H9 (cell line): ENCODE results near the gene CNDP2. TPM values are rescaled to one million over a fixed set of nuclear protein-coding genes. Genes with fewer than 3 reads are reported as not detected.

ENCODE experiments used
- DNase-seq: peaks from one replicate; pipeline ENCODE4 v3.0.0-alpha.2; 2017
- H2AFZ ChIP-seq: one replicate; pipeline ENCODE4 v1.6.1; 2013; ENCODE audit warnings: mild to moderate bottlenecking, low read length, control low read depth, moderate library complexity
- H2AK5ac ChIP-seq: 2 replicates; pipeline ENCODE4 v1.6.1; 2013; ENCODE audit warnings: low read length, control low read depth, mixed read lengths; ENCODE audit not compliant: insufficient read length
- H2BK120ac ChIP-seq: one replicate; pipeline ENCODE4 v1.6.1; 2013; ENCODE audit warnings: low read depth, mild to moderate bottlenecking, low read length, control low read depth, inconsistent platforms; ENCODE audit not compliant: poor library complexity, severe bottlenecking
- H2BK12ac ChIP-seq: 2 replicates; pipeline ENCODE4 v1.6.1; 2013; ENCODE audit warnings: low read length, control low read depth, mixed read lengths, low read depth; ENCODE audit not compliant: insufficient read length
- H2BK15ac ChIP-seq: 2 replicates; pipeline ENCODE4 v1.6.1; 2013; ENCODE audit warnings: low read depth, low read length, control low read depth
- H2BK20ac ChIP-seq: one replicate; pipeline ENCODE4 v1.6.1; 2013; ENCODE audit warnings: low read depth, mild to moderate bottlenecking, low read length, control low read depth, inconsistent platforms; ENCODE audit not compliant: poor library complexity, severe bottlenecking
- H2BK5ac ChIP-seq: 2 replicates; pipeline ENCODE4 v1.6.1; 2013; ENCODE audit warnings: low read length, control low read depth, mixed read lengths; ENCODE audit not compliant: insufficient read length
- H3K14ac ChIP-seq: 2 replicates; pipeline ENCODE4 v1.6.1; 2013; ENCODE audit warnings: low read length, control low read depth; ENCODE audit not compliant: insufficient read depth
- H3K18ac ChIP-seq: 2 replicates; pipeline ENCODE4 v1.6.1; 2013; ENCODE audit warnings: low read depth, mild to moderate bottlenecking, mixed read lengths, low read length, control low read depth; ENCODE audit not compliant: insufficient read length
- H3K23ac ChIP-seq: 2 replicates; pipeline ENCODE4 v1.6.1; 2013; ENCODE audit warnings: low read length, control low read depth, mixed read lengths, low read depth; ENCODE audit not compliant: insufficient read length
- H3K23me2 ChIP-seq: 2 replicates; pipeline ENCODE4 v1.6.1; 2013; ENCODE audit warnings: low read depth, mild to moderate bottlenecking, mixed read lengths, low read length, control low read depth; ENCODE audit not compliant: insufficient read length, poor library complexity, severe bottlenecking
- H3K27ac ChIP-seq: 2 replicates; pipeline ENCODE4 v1.5.1; 2013; ENCODE audit warnings: low read length, control low read depth, mixed read lengths, low read depth; ENCODE audit not compliant: insufficient read length
- H3K27me3 ChIP-seq: 2 replicates; pipeline ENCODE4 v1.6.1; 2013; ENCODE audit warnings: low read length, control low read depth, inconsistent platforms; ENCODE audit not compliant: insufficient read depth
- H3K4ac ChIP-seq: 2 replicates; pipeline ENCODE4 v1.6.1; 2013; ENCODE audit warnings: low read depth, mild to moderate bottlenecking, control low read depth, inconsistent platforms, low read length, moderate library complexity
- H3K4me1 ChIP-seq: 2 replicates; pipeline ENCODE4 v1.6.1; 2013; ENCODE audit warnings: low read length, control low read depth, inconsistent platforms; ENCODE audit not compliant: insufficient read depth
- H3K4me2 ChIP-seq: 2 replicates; pipeline ENCODE4 v1.6.1; 2013; ENCODE audit warnings: low read length, control low read depth, mixed read lengths; ENCODE audit not compliant: insufficient read length, insufficient read depth
- H3K56ac ChIP-seq: 2 replicates; pipeline ENCODE4 v1.6.1; 2013; ENCODE audit warnings: low read depth, mild to moderate bottlenecking, mixed read lengths, low read length, control low read depth; ENCODE audit not compliant: insufficient read length
- H3K79me1 ChIP-seq: 2 replicates; pipeline ENCODE4 v1.6.1; 2013; ENCODE audit warnings: low read depth, mild to moderate bottlenecking, moderate library complexity, low read length, control low read depth, inconsistent platforms; ENCODE audit not compliant: insufficient read depth, poor library complexity, severe bottlenecking
- H3K79me2 ChIP-seq: 2 replicates; pipeline ENCODE4 v1.6.1; 2013; ENCODE audit warnings: low read length, control low read depth, inconsistent platforms; ENCODE audit not compliant: insufficient read depth
- H3K9ac ChIP-seq: 2 replicates; pipeline ENCODE4 v1.6.1; 2013; ENCODE audit warnings: low read length, control low read depth, mixed read lengths; ENCODE audit not compliant: insufficient read length; ENCODE audit errors: extremely low read depth
- H3K9me3 ChIP-seq: one replicate; pipeline ENCODE4 v1.6.1; 2013; ENCODE audit warnings: low read depth, low read length, inconsistent platforms; ENCODE audit not compliant: control insufficient read depth
- H3T11ph ChIP-seq: one replicate; pipeline ENCODE4 v1.6.1; 2013; ENCODE audit warnings: mild to moderate bottlenecking, low read length, control low read depth, inconsistent platforms
- H4K20me1 ChIP-seq: one replicate; pipeline ENCODE4 v1.6.1; 2013; ENCODE audit not compliant: control insufficient read depth, insufficient read length, insufficient read depth
- H4K5ac ChIP-seq: 2 replicates; pipeline ENCODE4 v1.6.1; 2013; ENCODE audit warnings: low read depth, mild to moderate bottlenecking, mixed read lengths, low read length, control low read depth; ENCODE audit not compliant: insufficient read length
- H4K8ac ChIP-seq: replicated peaks from 2 replicates; pipeline ENCODE4 v1.6.1; 2013; ENCODE audit warnings: low read length, control low read depth, mixed read lengths, low read depth; ENCODE audit not compliant: insufficient read length
- H4K91ac ChIP-seq: 2 replicates; pipeline ENCODE4 v1.6.1; 2013; ENCODE audit warnings: low read depth, mild to moderate bottlenecking, moderate library complexity, mixed read lengths, low read length, control low read depth; ENCODE audit not compliant: insufficient read length
- H3K27ac Mint-ChIP-seq, 3 experiments: 2 replicates in 2 of 3; 3 replicates in 1 of 3; pipeline ENCODE4 v1.8.0; 2020 to 2021; ENCODE audit warnings: mixed read lengths in 3 of 3, mild to moderate bottlenecking in 1 of 3, moderate library complexity in 1 of 3
- H3K27me3 Mint-ChIP-seq: 2 replicates; pipeline ENCODE4 v1.8.0; 2021; ENCODE audit warnings: low read depth, mild to moderate bottlenecking, moderate library complexity, mixed read lengths
- H3K36me3 Mint-ChIP-seq, 3 experiments: 2 replicates in 2 of 3; 3 replicates in 1 of 3; pipeline ENCODE4 v1.8.0; 2020 to 2021; ENCODE audit warnings: low read depth in 3 of 3, mixed read lengths in 3 of 3; ENCODE audit not compliant: insufficient read depth in 1 of 3
- H3K4me1 Mint-ChIP-seq, 2 experiments: 2 replicates each; pipeline ENCODE4 v1.8.0; 2020; ENCODE audit warnings: mixed read lengths in 2 of 2
- H3K4me3 Mint-ChIP-seq, 2 experiments: 2 replicates in 1 of 2; 3 replicates in 1 of 2; pipeline ENCODE4 v1.8.0; 2020 to 2021; ENCODE audit warnings: mild to moderate bottlenecking in 2 of 2, mixed read lengths in 2 of 2, moderate library complexity in 1 of 2
- H3K9me3 Mint-ChIP-seq, 2 experiments: 2 replicates in 1 of 2; 3 replicates in 1 of 2; pipeline ENCODE4 v1.8.0; 2020; ENCODE audit warnings: mild to moderate bottlenecking in 2 of 2, mixed read lengths in 2 of 2, moderate library complexity in 1 of 2
- WGBS: extraction: QIAGEN DNeasy Blood & Tissue Kit; methylation state at CpG from one replicate; pipeline ENCODE4 v1.1.7; 2013; ENCODE audit warnings: missing lambda C conversion rate, low lambda C conversion rate, mixed read lengths; ENCODE audit not compliant: insufficient read length; ENCODE audit errors: extremely low coverage; 5-methylcytosine and 5-hydroxymethylcytosine counted together
- total RNA-seq: library from RNA; stranded (reverse); gene quantifications from 2 replicates; pipeline ENCODE4 v1.2.1, GENCODE V29; 2021
- TF ChIP-seq, protein P1 (sequence below): fragments of 200-600 bp; sonication (generic); conservative IDR thresholded peaks from 3 replicates; pipeline ENCODE4 v1.8.0; 2021; ENCODE audit warnings: antibody characterized with exemption, mild to moderate bottlenecking

The CNDP2 gene
- total RNA-seq, 1 experiment from 2014 or later: 212 TPM

DNA sequence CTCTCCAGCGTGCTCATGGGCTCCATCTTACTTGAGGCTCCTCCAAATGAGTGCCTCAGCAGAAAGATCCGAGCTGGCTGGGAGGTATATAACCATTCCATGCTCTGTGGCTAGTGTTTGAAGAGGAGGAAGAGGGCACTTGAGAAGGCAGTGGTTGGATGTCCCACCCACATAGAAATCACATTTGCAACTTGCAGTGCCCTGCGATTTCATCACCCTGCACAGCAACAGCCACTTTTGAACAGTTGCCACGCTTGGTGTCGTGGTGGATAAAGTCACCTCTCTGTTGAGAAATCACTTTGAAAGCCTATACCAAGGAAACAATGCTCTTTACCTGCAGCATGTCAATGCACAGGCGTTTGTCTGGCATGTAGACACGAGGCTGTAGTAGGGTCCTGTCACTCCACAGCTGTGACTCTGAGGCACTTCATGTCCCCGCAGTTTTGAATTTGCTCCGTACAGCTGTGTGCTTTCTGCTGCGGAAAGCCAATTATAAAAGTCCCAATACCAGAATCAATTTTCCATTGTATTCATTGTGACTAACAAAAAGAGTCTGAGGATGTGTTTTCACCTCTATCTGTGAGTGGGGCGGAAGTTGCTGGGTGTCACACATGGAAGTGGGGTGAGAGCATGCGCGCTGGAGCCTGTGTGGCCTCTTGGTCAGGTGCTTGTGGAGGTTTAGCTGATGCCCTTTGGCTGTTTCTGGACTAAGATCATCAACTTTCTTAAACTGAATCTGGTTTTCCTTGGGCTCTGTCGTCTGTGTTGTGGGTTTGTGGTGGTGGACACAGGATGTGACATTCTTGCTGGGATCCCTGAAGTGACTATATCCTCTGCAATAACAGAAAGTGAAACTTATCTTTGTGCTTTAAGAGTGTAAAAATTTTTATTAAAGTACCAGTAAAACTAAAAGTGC is 2.8 kb downstream of the CNDP2 start:
- Histone ChIP-seq H2AK5ac (no peak overlapping the region), H4K91ac (no peak overlapping the region), H4K20me1 (no peaks in the 10 kb centered on the region), H3K4me2 (no peak overlapping the region), H2BK5ac (no peak overlapping the region), H3K4me1 (peaks cover 3% of the 10 kb centered on the region; the same call in 1 of the 2 replicates), H3K9ac (no peak overlapping the region), H3K4ac (no peak overlapping the region), H3K27ac (no peak overlapping the region), H3T11ph (no peak overlapping the region), H3K27me3 (no peaks in the 10 kb centered on the region), H3K23ac (no peak overlapping the region), H2BK15ac (no peak overlapping the region), H2BK12ac (no peak overlapping the region), H3K18ac (no peak overlapping the region), H2BK120ac (no peak overlapping the region), H3K56ac (no peak overlapping the region), H4K5ac (no peak overlapping the region), H3K79me1 (peaks cover 7% of the 10 kb centered on the region), H3K79me2 (peaks cover 9% of the 10 kb centered on the region; the same call in 1 of the 2 replicates), H2BK20ac (no peak overlapping the region), H3K14ac (no peak overlapping the region), H3K9me3 (no peaks in the 10 kb centered on the region), H3K23me2 (peaks cover 7% of the 10 kb centered on the region), H2AFZ (no peak overlapping the region), H4K8ac (no peak overlapping the region)
- TF ChIP-seq, protein P1, sequence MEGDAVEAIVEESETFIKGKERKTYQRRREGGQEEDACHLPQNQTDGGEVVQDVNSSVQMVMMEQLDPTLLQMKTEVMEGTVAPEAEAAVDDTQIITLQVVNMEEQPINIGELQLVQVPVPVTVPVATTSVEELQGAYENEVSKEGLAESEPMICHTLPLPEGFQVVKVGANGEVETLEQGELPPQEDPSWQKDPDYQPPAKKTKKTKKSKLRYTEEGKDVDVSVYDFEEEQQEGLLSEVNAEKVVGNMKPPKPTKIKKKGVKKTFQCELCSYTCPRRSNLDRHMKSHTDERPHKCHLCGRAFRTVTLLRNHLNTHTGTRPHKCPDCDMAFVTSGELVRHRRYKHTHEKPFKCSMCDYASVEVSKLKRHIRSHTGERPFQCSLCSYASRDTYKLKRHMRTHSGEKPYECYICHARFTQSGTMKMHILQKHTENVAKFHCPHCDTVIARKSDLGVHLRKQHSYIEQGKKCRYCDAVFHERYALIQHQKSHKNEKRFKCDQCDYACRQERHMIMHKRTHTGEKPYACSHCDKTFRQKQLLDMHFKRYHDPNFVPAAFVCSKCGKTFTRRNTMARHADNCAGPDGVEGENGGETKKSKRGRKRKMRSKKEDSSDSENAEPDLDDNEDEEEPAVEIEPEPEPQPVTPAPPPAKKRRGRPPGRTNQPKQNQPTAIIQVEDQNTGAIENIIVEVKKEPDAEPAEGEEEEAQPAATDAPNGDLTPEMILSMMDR: no peak
- no peak for DNase-seq
- peak overlapping the region in 2 of 3 experiments; percentile 76 to 81; a peak in 5 of 7 replicates for H3K27ac Mint-ChIP-seq
- no CpG with 5 or more reads among the region's 14 CpGs for WGBS
- no peaks in the 10 kb centered on the region for H3K27me3 Mint-ChIP-seq
- H3K36me3 Mint-ChIP-seq: peaks cover 34 to 51% (median 50%) of the 10 kb centered on the region in 3 experiments
- peak overlapping the region in 1 of 2 experiments; percentile 1; a peak in 1 of 5 replicates for H3K4me3 Mint-ChIP-seq
- H3K9me3 Mint-ChIP-seq: no peaks in the 10 kb centered on the region; a peak in 1 of 5 replicates
- peaks cover 23 to 26% of the 10 kb centered on the region in 2 experiments for H3K4me1 Mint-ChIP-seq
